ENCODE results near the gene FGF12. TPM values are rescaled to one million over a fixed set of nuclear protein-coding genes. Genes with fewer than 3 reads are reported as not detected.

Gene FGF12
- polyA plus RNA-seq, 1 of the 3 experiments (the other 2 are of a cell fraction): 0.30 TPM

- TF ChIP-seq TAF1 (IDR thresholded peaks at IDR 0.05; ENCODE audit: borderline replicate concordance, low read depth, low read length): no peak
- TF ChIP-seq REST (IDR thresholded peaks at IDR 0.05; ENCODE audit: low read depth, low read length): no peak
- no peak for TF ChIP-seq NFIC (IDR thresholded peaks at IDR 0.05; ENCODE audit: borderline replicate concordance)
- no peak for TF ChIP-seq IRF3 (IDR thresholded peaks at IDR 0.05; ENCODE audit: low read depth, low read length)
- no peak for TF ChIP-seq USF1 (IDR thresholded peaks at IDR 0.05; ENCODE audit: borderline replicate concordance, low read depth)
- TF ChIP-seq FOXM1 (IDR thresholded peaks at IDR 0.05; ENCODE audit: low read depth): no peak
- TF ChIP-seq USF2 (IDR thresholded peaks at IDR 0.05; ENCODE audit: borderline replicate concordance, low read depth, low read length): no peak
- no peaks in the 10 kb centered on the region for H4K20me1 ChIP-seq (ENCODE audit: insufficient read depth)
- no peaks in the 10 kb centered on the region for H3K4me1 ChIP-seq (ENCODE audit: control insufficient read depth in 1 of 2, insufficient read depth in 2 of 2, low read depth in 1 of 2, low read length in 1 of 2)
- no peaks in the 10 kb centered on the region for H3K79me2 ChIP-seq (ENCODE audit: insufficient read depth)
- POLR2A ChIA-PET: no interaction called here
- no peaks in the 10 kb centered on the region for H3K36me3 ChIP-seq (replicated peaks in 1 of 2; ENCODE audit: control insufficient read depth in 1 of 2, insufficient read depth in 2 of 2, low read length in 1 of 2)
- 1% methylated on average over 3 of the region's 3 CpGs for WGBS (ENCODE audit: low lambda C conversion rate)
- no peak overlapping the region for H3K27ac ChIP-seq (ENCODE audit: low read depth in 2 of 2, low read length in 1 of 2)
- no peak overlapping the region for H3K9ac ChIP-seq
- no peak overlapping the region for H2AFZ ChIP-seq (ENCODE audit: low read depth)
- H3K9me3 ChIP-seq: no peaks in the 10 kb centered on the region
- DNase-seq: no peak
- H3K27me3 ChIP-seq (ENCODE audit: insufficient read depth): no peaks in the 10 kb centered on the region; the same call in 1 of the 2 replicates
- no peak overlapping the region for H3K4me2 ChIP-seq
- H3F3A ChIP-seq (replicated peaks; ENCODE audit: insufficient read depth): no peaks in the 10 kb centered on the region
- H3K4me3 ChIP-seq (ENCODE audit: low read depth in 2 of 2, low read length in 1 of 2): no peak overlapping the region
- CTCF ChIA-PET: no interaction called here
- H3K9me2 ChIP-seq: no peaks in the 10 kb centered on the region
Observed at GRCh38 chr3:192121923-192122322, 605.4 kb downstream of the FGF12 start.

GRCh38 chr3:192108820-192109219 lies 618.5 kb downstream of the FGF12 start:
- H3K9ac ChIP-seq: no peak overlapping the region
- no peaks in the 10 kb centered on the region for H3K9me2 ChIP-seq
- no peak overlapping the region for H3K4me2 ChIP-seq
- ChIA-PET POLR2A (no interaction called here), CTCF (no interaction called here)
- no peaks in the 10 kb centered on the region for H3K36me3 ChIP-seq (replicated peaks in 1 of 2; ENCODE audit: control insufficient read depth in 1 of 2, insufficient read depth in 2 of 2, low read length in 1 of 2)
- H3K4me1 ChIP-seq (ENCODE audit: control insufficient read depth in 1 of 2, insufficient read depth in 2 of 2, low read depth in 1 of 2, low read length in 1 of 2): no peaks in the 10 kb centered on the region
- H3F3A ChIP-seq (replicated peaks; ENCODE audit: insufficient read depth): no peaks in the 10 kb centered on the region
- no peak overlapping the region for H3K27ac ChIP-seq (ENCODE audit: low read depth in 2 of 2, low read length in 1 of 2)
- no peaks in the 10 kb centered on the region for H3K9me3 ChIP-seq
- H2AFZ ChIP-seq (ENCODE audit: low read depth): no peak overlapping the region
- no peak overlapping the region for H3K4me3 ChIP-seq (ENCODE audit: low read depth in 2 of 2, low read length in 1 of 2)
- no peaks in the 10 kb centered on the region for H3K27me3 ChIP-seq (ENCODE audit: insufficient read depth)
- no peaks in the 10 kb centered on the region for H4K20me1 ChIP-seq (ENCODE audit: insufficient read depth)
- no peaks in the 10 kb centered on the region for H3K79me2 ChIP-seq (ENCODE audit: insufficient read depth)
- DNase-seq: no peak
- TF ChIP-seq USF1 (IDR thresholded peaks at IDR 0.05; ENCODE audit: borderline replicate concordance, low read depth): no peak
- TF ChIP-seq RCOR1 (IDR thresholded peaks at IDR 0.05; ENCODE audit: low read length): no peak
- no peak for TF ChIP-seq FOXJ3 (CRISPR knock-in tag; IDR thresholded peaks at IDR 0.05)
- TF ChIP-seq ZBTB33 (IDR thresholded peaks at IDR 0.05; ENCODE audit: borderline replicate concordance, low read depth): no peak
- no peak for TF ChIP-seq SMC3 (IDR thresholded peaks at IDR 0.05; ENCODE audit: low read depth, low read length)
- no peak for TF ChIP-seq TEAD4 (IDR thresholded peaks at IDR 0.05; ENCODE audit: borderline replicate concordance, insufficient read depth)
- TF ChIP-seq SIN3A (IDR thresholded peaks at IDR 0.05; ENCODE audit: borderline replicate concordance, low read depth, low read length): no peak
- TF ChIP-seq POLR2AphosphoS5 (IDR thresholded peaks at IDR 0.05; ENCODE audit: low read depth, low read length): no peak
- no peak for TF ChIP-seq CHD2 (IDR thresholded peaks at IDR 0.05; ENCODE audit: low read length, partially characterized antibody)
